Panc1 (cell line): ENCODE measurements around the gene COL16A1. TPM values are rescaled to one million over a fixed set of nuclear protein-coding genes. Genes with fewer than 3 reads are reported as not detected.

Experiments used
- ATAC-seq: fragments of 200-7000 bp; cut with Tn5 transposase; 2 replicates; pipeline ENCODE4 v1.9.1; 2020; ENCODE audit warnings: mild to moderate bottlenecking, moderate library complexity
- BruUV-seq: library from RNA; stranded (reverse); fragments of 400-500 nt; replicated peaks from 2 replicates; lab custom pipeline; 2021; lab: Mats Ljungman, UMichigan
- CTCF ChIA-PET: fragments of 300-600 bp; sonication (Branson Sonifier 250); formaldehyde crosslinking; loops from one replicate; lab custom pipeline; 2022; ENCODE audit warnings: antibody characterized with exemption; lab: Charles Lee
- POLR2A ChIA-PET: fragments of 300-600 bp; sonication (Branson Sonifier 250); formaldehyde crosslinking; loops from one replicate; lab custom pipeline; 2022; ENCODE audit warnings: antibody characterized with exemption; lab: Charles Lee
- DNase-seq: peaks from one replicate; pipeline ENCODE4 v3.0.0-alpha.2; 2010; ENCODE audit warnings: low read depth, low spot score
- H3K27ac ChIP-seq: 2 replicates; pipeline ENCODE4 v1.5.1; 2011; ENCODE audit warnings: mild to moderate bottlenecking, low read length, inconsistent platforms
- H3K27me3 ChIP-seq: fragments of 200-500 bp; sonication (Bioruptor generic); 2 replicates; pipeline ENCODE4 v1.6.0; 2014; ENCODE audit warnings: low read length, inconsistent platforms; ENCODE audit not compliant: control insufficient read depth, insufficient read depth
- H3K36me3 ChIP-seq: fragments of 200-500 bp; sonication (Bioruptor generic); 2 replicates; pipeline ENCODE4 v1.5.1; 2014; ENCODE audit warnings: inconsistent platforms, mild to moderate bottlenecking, low read length, moderate library complexity; ENCODE audit not compliant: control insufficient read depth, insufficient read depth
- H3K4me1 ChIP-seq: 2 replicates; pipeline ENCODE4 v1.5.1; 2011; ENCODE audit warnings: inconsistent platforms, mild to moderate bottlenecking, low read length, moderate library complexity; ENCODE audit not compliant: control insufficient read depth, insufficient read depth
- H3K4me3 ChIP-seq, 2 experiments: 2 replicates each; pipeline ENCODE4 v1.5.1; 2011 to 2012; ENCODE audit warnings: low read depth in 2 of 2, low read length in 2 of 2, mild to moderate bottlenecking in 2 of 2, inconsistent platforms in 1 of 2, moderate library complexity in 1 of 2
- H3K9me3 ChIP-seq: fragments of 200-500 bp; sonication (Bioruptor generic); 2 replicates; pipeline ENCODE4 v1.5.1; 2014; ENCODE audit warnings: low read depth, mild to moderate bottlenecking, inconsistent platforms, low read length, moderate library complexity; ENCODE audit not compliant: control insufficient read depth, insufficient read depth
- CTCF ChIP-seq: fragments of 450-650 bp; IDR thresholded peaks from 2 replicates; pipeline ENCODE4 v1.5.1; 2017; ENCODE audit warnings: mild to moderate bottlenecking
- POLR2AphosphoS5 ChIP-seq: IDR thresholded peaks from 2 replicates; pipeline ENCODE4 v1.6.1; 2012; ENCODE audit warnings: mild to moderate bottlenecking, low read depth, low read length, moderate library complexity
- REST ChIP-seq, 2 experiments: IDR thresholded peaks; 2 replicates each; pipeline ENCODE4 v1.6.1; 2011 to 2012; ENCODE audit warnings: low read depth in 2 of 2, control low read depth in 1 of 2, low read length in 1 of 2, mild to moderate bottlenecking in 1 of 2, moderate library complexity in 1 of 2; ENCODE audit not compliant: insufficient read depth in 1 of 2
- SIN3A ChIP-seq: IDR thresholded peaks from 2 replicates; pipeline ENCODE4 v1.6.1; 2012; ENCODE audit warnings: low read depth, mild to moderate bottlenecking, low read length, moderate library complexity, borderline replicate concordance; ENCODE audit not compliant: insufficient read depth
- TCF7L2 ChIP-seq: IDR thresholded peaks from 2 replicates; pipeline ENCODE4 v1.6.1; 2011; ENCODE audit warnings: mild to moderate bottlenecking, low read depth, low read length, inconsistent platforms
- in situ Hi-C: cut with HindIII; loops from 2 replicates; pipeline ENCODE4 v1.10.0; 2016; ENCODE audit warnings: low sequenced_read_pairs, low pct_unique_long_range_greater_than_20kb
- intact Hi-C: fragments of 100-400 bp; cut with micrococcal nuclease; formaldehyde crosslinking; loops from one replicate; pipeline ENCODE4 v1.10.0; 2022; ENCODE audit not compliant: unreplicated experiment
- total RNA-seq: library from RNA; stranded (reverse); gene quantifications from one replicate; pipeline ENCODE4 v1.2.1, GENCODE V29; 2021; ENCODE audit not compliant: unreplicated experiment

COL16A1 gene
- total RNA-seq, 1 experiment from 2014 or later: 7.6 TPM

GRCh38 chr1:31655104-31655503 is 48.7 kb downstream of the COL16A1 start:
- ATAC-seq: no peak
- ChIA-PET POLR2A (interaction anchor here (0.6 to 0.9 kb wide), 2 partner anchors 71 to 166 kb away, joined by 3 to 5 read pairs; no protein-coding TSS in a partner anchor), CTCF (interaction anchor here (0.6 kb wide), 1 partner anchor 10 kb away, joined by 5 read pairs; the partner anchor contains the start of gene PEF1)
- H3K27me3 ChIP-seq: no peaks in the 10 kb centered on the region
- intact Hi-C loops (no loop called here), in situ Hi-C loops (no loop called here)
- H3K4me3 ChIP-seq: no peak overlapping the region
- H3K4me1 ChIP-seq: peaks cover 5% of the 10 kb centered on the region
- H3K9me3 ChIP-seq: no peaks in the 10 kb centered on the region
- H3K27ac ChIP-seq: no peak overlapping the region
- no peak for DNase-seq
- TF ChIP-seq TCF7L2: no peak
- TF ChIP-seq CTCF: no peak
- TF ChIP-seq POLR2AphosphoS5: no peak
- no peak for TF ChIP-seq REST (IDR thresholded peaks at IDR 0.05; ENCODE audit: insufficient read depth in 1 of 2, low read depth in 2 of 2, low read length in 1 of 2)
- TF ChIP-seq SIN3A: no peak
- H3K36me3 ChIP-seq: no peaks in the 10 kb centered on the region
- no TSS peak for BruUV-seq

GRCh38 chr1:31654474-31654776 is 49.4 kb downstream of the COL16A1 start:
- Histone ChIP-seq H3K4me3 (no peak overlapping the region), H3K36me3 (no peaks in the 10 kb centered on the region), H3K27ac (no peak overlapping the region), H3K27me3 (no peaks in the 10 kb centered on the region), H3K4me1 (peaks cover 5% of the 10 kb centered on the region), H3K9me3 (no peaks in the 10 kb centered on the region)
- no TSS peak for BruUV-seq
- in situ Hi-C loops: no loop called here
- no peak for ATAC-seq
- TF ChIP-seq CTCF: no peak
- TF ChIP-seq POLR2AphosphoS5: no peak
- no peak for TF ChIP-seq SIN3A
- TF ChIP-seq REST (IDR thresholded peaks at IDR 0.05; ENCODE audit: insufficient read depth in 1 of 2, low read depth in 2 of 2, low read length in 1 of 2): no peak
- no peak for TF ChIP-seq TCF7L2
- intact Hi-C loops: no loop called here
- CTCF ChIA-PET: interaction anchor here (0.6 kb wide), 1 partner anchor 10 kb away, joined by 5 read pairs; the partner anchor contains the start of gene PEF1
- DNase-seq: no peak
- POLR2A ChIA-PET: no interaction called here
